ENCODE measurements around the gene IGFBP3. TPM values are rescaled to one million over a fixed set of nuclear protein-coding genes. Genes with fewer than 3 reads are reported as not detected.
A peak's percentile ranks its signal among the peaks of the same experiment; 100 is the strongest.

Gene IGFBP3
- total RNA-seq, 1 donor from 2014 or later, result 12.1 TPM

GRCh38 chr7:45881280-45881758 is 39.8 kb downstream of the IGFBP3 start:
- no peaks in the 10 kb centered on the region for H3K36me3 ChIP-seq (ENCODE audit: control insufficient read depth, insufficient read depth, low read length)
- no peak overlapping the region for H3K4me3 ChIP-seq (ENCODE audit: low read depth, low read length)
- TF ChIP-seq CTCF (IDR thresholded peaks at IDR 0.05; ENCODE audit: insufficient read depth, low read length, severe bottlenecking), result no peak
- no peak for FAIRE-seq
- no peak for DNase-seq (ENCODE audit: low read depth)
- H3K27me3 ChIP-seq (ENCODE audit: control insufficient read depth, insufficient read depth, low read length), result no peaks in the 10 kb centered on the region

- no peak for DNase-seq (ENCODE audit: low read depth)
- no peak for TF ChIP-seq CTCF (IDR thresholded peaks at IDR 0.05; ENCODE audit: insufficient read depth, low read length, severe bottlenecking)
- H3K4me3 ChIP-seq (ENCODE audit: low read depth, low read length), result no peak overlapping the region
- H3K27me3 ChIP-seq (ENCODE audit: control insufficient read depth, insufficient read depth, low read length), result no peaks in the 10 kb centered on the region
- no peaks in the 10 kb centered on the region for H3K36me3 ChIP-seq (ENCODE audit: control insufficient read depth, insufficient read depth, low read length)
- FAIRE-seq, result peak; percentile 90
These were observed 40.6 kb downstream of the IGFBP3 start for GRCh38 chr7:45880433-45880860.

- no peak for FAIRE-seq
- TF ChIP-seq CTCF (IDR thresholded peaks at IDR 0.05; ENCODE audit: insufficient read depth, low read length, severe bottlenecking), result no peak
- no peak overlapping the region for H3K4me3 ChIP-seq (ENCODE audit: low read depth, low read length)
- H3K36me3 ChIP-seq (ENCODE audit: control insufficient read depth, insufficient read depth, low read length), result no peaks in the 10 kb centered on the region
- DNase-seq (ENCODE audit: low read depth), result no peak
- no peaks in the 10 kb centered on the region for H3K27me3 ChIP-seq (ENCODE audit: control insufficient read depth, insufficient read depth, low read length)
These were observed 42.5 kb downstream of the IGFBP3 start for GRCh38 chr7:45878457-45879144.

GRCh38 chr7:45876519-45876918 is 44.6 kb downstream of the IGFBP3 start:
- DNase-seq (ENCODE audit: low read depth), result no peak
- no peak for FAIRE-seq
- Histone ChIP-seq H3K27me3 (ENCODE audit: control insufficient read depth, insufficient read depth, low read length) (no peaks in the 10 kb centered on the region), H3K4me3 (ENCODE audit: low read depth, low read length) (no peak overlapping the region), H3K36me3 (ENCODE audit: control insufficient read depth, insufficient read depth, low read length) (no peaks in the 10 kb centered on the region)
- TF ChIP-seq CTCF (IDR thresholded peaks at IDR 0.05; ENCODE audit: insufficient read depth, low read length, severe bottlenecking), result no peak

GRCh38 chr7:45874408-45875131 is 46.5 kb downstream of the IGFBP3 start:
- no peak for FAIRE-seq
- no peak overlapping the region for H3K4me3 ChIP-seq (ENCODE audit: low read depth, low read length)
- H3K36me3 ChIP-seq (ENCODE audit: control insufficient read depth, insufficient read depth, low read length), result no peaks in the 10 kb centered on the region
- DNase-seq (ENCODE audit: low read depth), result peak; percentile 87
- no peak for TF ChIP-seq CTCF (IDR thresholded peaks at IDR 0.05; ENCODE audit: insufficient read depth, low read length, severe bottlenecking)
- no peaks in the 10 kb centered on the region for H3K27me3 ChIP-seq (ENCODE audit: control insufficient read depth, insufficient read depth, low read length)
